ENCODE measurements around the gene FAM25G.
"Not testable (repeated sequence)": the region's sequence is repeated elsewhere in the genome, so short reads cannot be mapped to it uniquely, and the experiment has no call there.

- not testable (repeated sequence) for TF ChIP-seq POLR2A (IDR thresholded peaks at IDR 0.05; ENCODE audit: low read depth, low read length); POLR2AphosphoS5 (IDR thresholded peaks at IDR 0.05; ENCODE audit: low read depth, low read length); TAF1 (IDR thresholded peaks at IDR 0.05; ENCODE audit: borderline replicate concordance, low read depth, low read length)
These were observed 22.6 kb downstream of the FAM25G start for GRCh38 chr10:47468731-47469528.
